OCI-LY3 (cell line): ENCODE measurements around the gene RSBN1L.

Experiments
- H2AFZ ChIP-seq: fragments of 200-600, 300-600 bp; shearing (Covaris generic); 2 replicates; pipeline ENCODE4 v1.6.0; 2014; ENCODE audit warnings: antibody characterized with exemption, low read depth, low read length
- H3K27ac ChIP-seq: fragments of 200-600, 300-600 bp; sonication (generic); 2 replicates; pipeline ENCODE4 v1.5.1; 2014; ENCODE audit warnings: mild to moderate bottlenecking, low read length, moderate library complexity, mixed read lengths
- H3K27me3 ChIP-seq: fragments of 200-600, 300-600 bp; sonication (generic); 2 replicates; pipeline ENCODE4 v1.6.1; 2014; ENCODE audit warnings: low read depth, low read length, mixed read lengths
- H3K36me3 ChIP-seq: fragments of 200-600, 300-600 bp; sonication (generic); replicated peaks from 2 replicates; pipeline ENCODE3; 2014; ENCODE audit warnings: low read depth, low read length, mixed read lengths
- H3K4me1 ChIP-seq: fragments of 300-600, 200-600 bp; sonication (generic); 2 replicates; pipeline ENCODE4 v1.6.1; 2014; ENCODE audit warnings: low read length, mixed read lengths
- H3K4me2 ChIP-seq: fragments of 200-600, 300-600 bp; sonication (generic); 2 replicates; pipeline ENCODE4 v1.6.1; 2014; ENCODE audit warnings: low read length, mixed read lengths
- H3K4me3 ChIP-seq: fragments of 300-600, 200-600 bp; sonication (generic); 2 replicates; pipeline ENCODE4 v1.5.1; 2014; ENCODE audit warnings: antibody characterized with exemption, mild to moderate bottlenecking, low read length, moderate library complexity
- H3K79me2 ChIP-seq: fragments of 300-600, 200-600 bp; shearing (Covaris generic); 2 replicates; pipeline ENCODE4 v1.6.1; 2014; ENCODE audit warnings: mild to moderate bottlenecking, low read length, mixed read lengths
- H3K9ac ChIP-seq: fragments of 300-600, 200-600 bp; shearing (Covaris generic); 2 replicates; pipeline ENCODE4 v1.6.0; 2014; ENCODE audit warnings: mild to moderate bottlenecking, low read length, moderate library complexity
- H3K9me3 ChIP-seq: fragments of 200-600, 300-600 bp; shearing (Covaris generic); 2 replicates; pipeline ENCODE4 v1.6.1; 2014; ENCODE audit warnings: low read length, mixed read lengths; ENCODE audit not compliant: insufficient read depth
- H4K20me1 ChIP-seq: fragments of 200-600, 300-600 bp; sonication (generic); 2 replicates; pipeline ENCODE4 v1.6.1; 2016; ENCODE audit warnings: low read length, mixed read lengths; ENCODE audit not compliant: insufficient read depth
- EZH2phosphoT487 ChIP-seq: fragments of 200-600 bp; shearing (Covaris generic); IDR thresholded peaks from 2 replicates; pipeline ENCODE4 v1.6.1; 2018; ENCODE audit warnings: antibody characterized with exemption, mixed run types, low read depth
- TF ChIP-seq, protein P1 (sequence below): fragments of 200-600, 300-600 bp; sonication (generic); IDR thresholded peaks from 2 replicates; pipeline ENCODE4 v1.5.1; 2014; ENCODE audit warnings: antibody characterized with exemption, low read length, low read depth

The RSBN1L gene

DNA sequence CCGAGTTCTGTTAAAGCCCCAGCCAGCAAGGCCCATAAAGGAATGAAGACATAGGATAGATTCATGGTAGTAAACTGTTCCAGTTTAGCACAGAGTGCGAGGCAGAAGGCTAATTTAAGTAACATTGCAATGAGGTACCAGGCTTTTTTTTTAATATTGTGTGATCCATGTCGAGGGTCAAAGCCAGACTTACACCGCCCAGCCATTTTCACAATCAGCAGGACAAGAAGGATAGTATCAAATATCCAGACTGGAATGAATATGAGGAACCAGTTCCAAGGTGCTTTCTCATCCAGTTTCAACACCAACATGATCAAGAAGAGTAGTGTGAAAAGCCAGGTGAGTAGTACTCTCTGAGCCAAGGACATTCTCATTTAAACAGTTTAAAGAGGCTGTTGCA lies 97.7 kb downstream of the RSBN1L start:
- no peaks in the 10 kb centered on the region for H3K9me3 ChIP-seq
- H3K27me3 ChIP-seq, result no peaks in the 10 kb centered on the region
- no peaks in the 10 kb centered on the region for H4K20me1 ChIP-seq
- TF ChIP-seq, protein P1, sequence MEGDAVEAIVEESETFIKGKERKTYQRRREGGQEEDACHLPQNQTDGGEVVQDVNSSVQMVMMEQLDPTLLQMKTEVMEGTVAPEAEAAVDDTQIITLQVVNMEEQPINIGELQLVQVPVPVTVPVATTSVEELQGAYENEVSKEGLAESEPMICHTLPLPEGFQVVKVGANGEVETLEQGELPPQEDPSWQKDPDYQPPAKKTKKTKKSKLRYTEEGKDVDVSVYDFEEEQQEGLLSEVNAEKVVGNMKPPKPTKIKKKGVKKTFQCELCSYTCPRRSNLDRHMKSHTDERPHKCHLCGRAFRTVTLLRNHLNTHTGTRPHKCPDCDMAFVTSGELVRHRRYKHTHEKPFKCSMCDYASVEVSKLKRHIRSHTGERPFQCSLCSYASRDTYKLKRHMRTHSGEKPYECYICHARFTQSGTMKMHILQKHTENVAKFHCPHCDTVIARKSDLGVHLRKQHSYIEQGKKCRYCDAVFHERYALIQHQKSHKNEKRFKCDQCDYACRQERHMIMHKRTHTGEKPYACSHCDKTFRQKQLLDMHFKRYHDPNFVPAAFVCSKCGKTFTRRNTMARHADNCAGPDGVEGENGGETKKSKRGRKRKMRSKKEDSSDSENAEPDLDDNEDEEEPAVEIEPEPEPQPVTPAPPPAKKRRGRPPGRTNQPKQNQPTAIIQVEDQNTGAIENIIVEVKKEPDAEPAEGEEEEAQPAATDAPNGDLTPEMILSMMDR, result no peak
- no peak for TF ChIP-seq EZH2phosphoT487
- H3K4me2 ChIP-seq, result no peak overlapping the region
- no peak overlapping the region for H3K4me3 ChIP-seq
- H3K79me2 ChIP-seq, result peaks cover 17% of the 10 kb centered on the region
- peaks cover 12% of the 10 kb centered on the region for H3K36me3 ChIP-seq
- H3K9ac ChIP-seq, result no peak overlapping the region
- H3K4me1 ChIP-seq, result peaks cover 12% of the 10 kb centered on the region
- no peak overlapping the region for H3K27ac ChIP-seq
- H2AFZ ChIP-seq, result no peak overlapping the region

DNA sequence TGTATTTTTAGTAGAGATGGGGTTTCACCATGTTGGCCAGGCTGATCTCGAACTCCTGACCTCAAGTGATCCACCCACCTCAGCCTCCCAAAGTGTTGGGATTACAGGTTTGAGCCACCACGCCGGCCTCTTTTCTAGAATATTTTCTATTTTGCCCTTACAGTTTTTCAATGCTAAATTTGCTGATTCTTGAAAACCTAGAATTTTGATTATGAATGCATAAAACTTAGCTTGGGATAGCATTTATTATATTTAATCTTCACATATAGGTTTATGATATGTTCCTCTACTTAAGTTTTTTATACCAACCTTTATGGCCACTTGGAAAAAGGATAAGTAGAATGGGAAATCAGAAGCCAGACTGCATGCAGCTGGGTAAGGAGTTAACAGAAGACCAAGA lies 99.8 kb downstream of the RSBN1L start:
- H3K9ac ChIP-seq, result no peak overlapping the region

DNA sequence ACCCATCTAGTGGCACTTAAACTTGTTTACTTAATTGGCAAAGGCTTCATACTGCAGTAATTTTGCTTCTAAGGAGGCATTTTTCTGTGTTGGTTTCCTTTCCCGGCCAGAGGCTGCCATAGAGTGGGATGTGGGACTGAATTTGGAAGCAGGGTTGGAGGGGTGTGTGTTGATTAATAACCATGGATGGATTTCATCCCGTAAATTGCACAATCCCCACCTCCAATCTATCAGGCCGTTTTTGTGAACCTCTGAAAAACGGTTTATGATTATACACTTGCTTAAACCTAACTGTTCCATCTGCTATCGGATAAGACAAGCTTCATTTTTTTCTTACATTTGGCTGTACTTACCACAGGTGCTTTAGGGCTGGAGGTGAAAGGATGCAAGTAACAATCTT lies 100.7 kb downstream of the RSBN1L start:
- H3K9me3 ChIP-seq, result no peaks in the 10 kb centered on the region
- peaks cover 20% of the 10 kb centered on the region for H3K4me1 ChIP-seq
- H3K27me3 ChIP-seq, result no peaks in the 10 kb centered on the region
- H3K79me2 ChIP-seq, result peaks cover 39% of the 10 kb centered on the region
- no peak for TF ChIP-seq EZH2phosphoT487
- TF ChIP-seq, protein P1, result no peak
- H3K9ac ChIP-seq, result peak overlapping the region; percentile 90
- peak overlapping the region; percentile 96 for H3K4me3 ChIP-seq
- H3K36me3 ChIP-seq, result peaks cover 12% of the 10 kb centered on the region
- H3K27ac ChIP-seq, result no peak overlapping the region
- peaks cover 12% of the 10 kb centered on the region; the same call in 1 of the 2 replicates for H4K20me1 ChIP-seq
- H3K4me2 ChIP-seq, result peak overlapping the region; percentile 90
- H2AFZ ChIP-seq, result no peak overlapping the region

More for the DNA sequence above, 99.8 kb downstream of the RSBN1L start:
- H3K4me2 ChIP-seq, result no peak overlapping the region
- H3K27ac ChIP-seq, result no peak overlapping the region
- H4K20me1 ChIP-seq, result peaks cover 12% of the 10 kb centered on the region; the same call in 1 of the 2 replicates
- no peaks in the 10 kb centered on the region for H3K9me3 ChIP-seq
- H3K27me3 ChIP-seq, result no peaks in the 10 kb centered on the region
- peaks cover 12% of the 10 kb centered on the region for H3K36me3 ChIP-seq
- no peak overlapping the region for H2AFZ ChIP-seq
- peaks cover 20% of the 10 kb centered on the region for H3K4me1 ChIP-seq
- peaks cover 38% of the 10 kb centered on the region for H3K79me2 ChIP-seq
- TF ChIP-seq, protein P1, result no peak
- no peak for TF ChIP-seq EZH2phosphoT487
- no peak overlapping the region for H3K4me3 ChIP-seq

DNA sequence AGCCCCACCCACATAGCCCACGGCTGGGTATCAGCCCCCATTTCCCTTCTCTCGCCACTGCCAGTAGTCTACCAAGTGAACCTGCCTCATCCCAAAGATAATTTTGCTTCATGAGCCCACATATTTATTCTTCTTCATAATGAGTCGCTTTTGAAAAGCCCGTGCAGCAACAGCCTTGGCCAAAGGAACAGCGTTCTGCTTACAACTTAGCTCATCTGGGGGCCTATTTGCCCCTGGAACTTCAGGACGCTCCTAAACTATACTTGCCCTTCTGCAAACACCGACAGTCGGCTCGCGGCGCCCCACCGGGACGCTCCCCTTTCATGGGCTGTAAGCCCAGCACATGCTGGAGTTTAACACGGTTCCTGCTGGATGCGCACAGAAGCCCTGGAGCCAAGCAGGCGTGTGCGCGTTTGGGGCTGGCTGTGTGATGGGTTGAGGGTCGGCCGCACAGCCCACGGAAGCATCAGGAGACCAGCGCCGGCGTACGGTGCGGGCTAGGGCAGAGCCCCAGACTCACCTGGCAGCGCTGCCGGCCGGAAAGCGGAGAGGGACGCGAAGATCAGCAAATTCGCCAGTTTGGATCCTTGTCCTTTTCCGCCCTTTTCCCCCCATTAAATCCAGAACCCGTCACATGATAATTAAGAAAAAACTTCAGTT lies 101.6 kb downstream of the RSBN1L start:
- H3K4me2 ChIP-seq, result peak overlapping the region; percentile 90
- H3K4me1 ChIP-seq, result peaks cover 22% of the 10 kb centered on the region
- peak overlapping the region; percentile 80 for H2AFZ ChIP-seq
- peak overlapping the region; percentile 58 for H3K27ac ChIP-seq
- H3K4me3 ChIP-seq, result peak overlapping the region; percentile 96
- H4K20me1 ChIP-seq, result peaks cover 17% of the 10 kb centered on the region; the same call in 1 of the 2 replicates
- no peaks in the 10 kb centered on the region for H3K9me3 ChIP-seq
- no peaks in the 10 kb centered on the region for H3K27me3 ChIP-seq
- peaks cover 9% of the 10 kb centered on the region for H3K36me3 ChIP-seq
- peaks cover 46% of the 10 kb centered on the region for H3K79me2 ChIP-seq
- peak overlapping the region; percentile 90 for H3K9ac ChIP-seq
- TF ChIP-seq, protein P1, result no peak
- TF ChIP-seq EZH2phosphoT487, result no peak
